Measurements from ENCODE around the gene OR2T2.
"Not testable (repeated sequence)": the region's sequence is repeated elsewhere in the genome, so short reads cannot be mapped to it uniquely, and the experiment has no call there.

Gene OR2T2

GRCh38 chr1:248459117-248459516, 13.7 kb downstream of the OR2T2 start:
- not testable (repeated sequence) for H3K4me1 ChIP-seq (ENCODE audit: control insufficient read depth, insufficient read depth, low read length); H3K9ac ChIP-seq (ENCODE audit: low read length); H3K27me3 ChIP-seq (ENCODE audit: control insufficient read depth, insufficient read depth, low read length); H3K9me3 ChIP-seq (ENCODE audit: control insufficient read depth, low read length); H3K4me3 ChIP-seq (ENCODE audit: low read length); H3K36me3 ChIP-seq (ENCODE audit: control insufficient read depth, insufficient read depth, low read length)

- Histone ChIP-seq H3K9me3 (ENCODE audit: control insufficient read depth, low read length) (no peaks in the 10 kb centered on the region), H3K4me1 (ENCODE audit: control insufficient read depth, insufficient read depth, low read length) (no peaks in the 10 kb centered on the region), H3K36me3 (ENCODE audit: control insufficient read depth, insufficient read depth, low read length) (no peaks in the 10 kb centered on the region), H3K4me3 (ENCODE audit: low read length) (no peak overlapping the region), H3K27me3 (ENCODE audit: control insufficient read depth, insufficient read depth, low read length) (no peaks in the 10 kb centered on the region), H3K9ac (ENCODE audit: low read length) (no peak overlapping the region)
Observed at GRCh38 chr1:248471154-248471553, 25.7 kb downstream of the OR2T2 start.

GRCh38 chr1:248472111-248472510, 26.7 kb downstream of the OR2T2 start:
- H3K9ac ChIP-seq (ENCODE audit: low read length); H3K9me3 ChIP-seq (ENCODE audit: control insufficient read depth, low read length); H3K4me1 ChIP-seq (ENCODE audit: control insufficient read depth, insufficient read depth, low read length); H3K27me3 ChIP-seq (ENCODE audit: control insufficient read depth, insufficient read depth, low read length); H3K4me3 ChIP-seq (ENCODE audit: low read length); H3K36me3 ChIP-seq (ENCODE audit: control insufficient read depth, insufficient read depth, low read length): not testable (repeated sequence)

- H3K9ac ChIP-seq (ENCODE audit: low read length); H3K27me3 ChIP-seq (ENCODE audit: control insufficient read depth, insufficient read depth, low read length); H3K36me3 ChIP-seq (ENCODE audit: control insufficient read depth, insufficient read depth, low read length); H3K4me1 ChIP-seq (ENCODE audit: control insufficient read depth, insufficient read depth, low read length); H3K9me3 ChIP-seq (ENCODE audit: control insufficient read depth, low read length); H3K4me3 ChIP-seq (ENCODE audit: low read length): not testable (repeated sequence)
Observed at GRCh38 chr1:248473051-248473450, 27.6 kb downstream of the OR2T2 start, which contains the start of gene OR2T3. Gene OR2T3, plus strand, starts transcription at chr1:248473351. Its CDS starts 0 bp downstream, at chr1:248473351.

- not testable (repeated sequence) for H3K9ac ChIP-seq (ENCODE audit: low read length); H3K36me3 ChIP-seq (ENCODE audit: control insufficient read depth, insufficient read depth, low read length); H3K27me3 ChIP-seq (ENCODE audit: control insufficient read depth, insufficient read depth, low read length); H3K9me3 ChIP-seq (ENCODE audit: control insufficient read depth, low read length); H3K4me3 ChIP-seq (ENCODE audit: low read length); H3K4me1 ChIP-seq (ENCODE audit: control insufficient read depth, insufficient read depth, low read length)
Observed at GRCh38 chr1:248475660-248476059, 30.2 kb downstream of the OR2T2 start.

- not testable (repeated sequence) for H3K4me1 ChIP-seq (ENCODE audit: control insufficient read depth, insufficient read depth, low read length); H3K27me3 ChIP-seq (ENCODE audit: control insufficient read depth, insufficient read depth, low read length); H3K9me3 ChIP-seq (ENCODE audit: control insufficient read depth, low read length); H3K4me3 ChIP-seq (ENCODE audit: low read length); H3K36me3 ChIP-seq (ENCODE audit: control insufficient read depth, insufficient read depth, low read length); H3K9ac ChIP-seq (ENCODE audit: low read length)
Observed at GRCh38 chr1:248481686-248482579, 36.5 kb downstream of the OR2T2 start.

- not testable (repeated sequence) for H3K4me1 ChIP-seq (ENCODE audit: control insufficient read depth, insufficient read depth, low read length); H3K36me3 ChIP-seq (ENCODE audit: control insufficient read depth, insufficient read depth, low read length); H3K9ac ChIP-seq (ENCODE audit: low read length); H3K9me3 ChIP-seq (ENCODE audit: control insufficient read depth, low read length); H3K27me3 ChIP-seq (ENCODE audit: control insufficient read depth, insufficient read depth, low read length); H3K4me3 ChIP-seq (ENCODE audit: low read length)
Observed at GRCh38 chr1:248488289-248488688, 42.9 kb downstream of the OR2T2 start, which contains the start of gene OR2T5. Gene OR2T5, plus strand, starts transcription at chr1:248488589. Its CDS starts 0 bp downstream, at chr1:248488589.

- H3K4me1 ChIP-seq (ENCODE audit: control insufficient read depth, insufficient read depth, low read length), result not testable (repeated sequence)
Observed at GRCh38 chr1:248496661-248497060, 51.2 kb downstream of the OR2T2 start.

GRCh38 chr1:248500305-248501035, 55.0 kb downstream of the OR2T2 start:
- not testable (repeated sequence) for H3K4me1 ChIP-seq (ENCODE audit: control insufficient read depth, insufficient read depth, low read length); H3K9ac ChIP-seq (ENCODE audit: low read length); H3K9me3 ChIP-seq (ENCODE audit: control insufficient read depth, low read length); H3K27me3 ChIP-seq (ENCODE audit: control insufficient read depth, insufficient read depth, low read length); H3K36me3 ChIP-seq (ENCODE audit: control insufficient read depth, insufficient read depth, low read length); H3K4me3 ChIP-seq (ENCODE audit: low read length)

More at GRCh38 chr1:248496661-248497060, 51.2 kb downstream of the OR2T2 start:
- H3K4me3 ChIP-seq (ENCODE audit: low read length); H3K27me3 ChIP-seq (ENCODE audit: control insufficient read depth, insufficient read depth, low read length); H3K9ac ChIP-seq (ENCODE audit: low read length); H3K9me3 ChIP-seq (ENCODE audit: control insufficient read depth, low read length); H3K36me3 ChIP-seq (ENCODE audit: control insufficient read depth, insufficient read depth, low read length): not testable (repeated sequence)
